Stimulated activated naive CD4-positive, alpha-beta T cell treated with Interleukin-2 at 50 U/mL for 16 hours (primary cell): ENCODE data around the gene TCF3.
"Not testable (repeated sequence)": the region's sequence is repeated elsewhere in the genome, so short reads cannot be mapped to it uniquely, and the experiment has no call there.

Experiments used
- DNase-seq: peaks from one replicate; lab custom pipeline; 2025; lab: John Stamatoyannopoulos, UW

TCF3 gene

DNA sequence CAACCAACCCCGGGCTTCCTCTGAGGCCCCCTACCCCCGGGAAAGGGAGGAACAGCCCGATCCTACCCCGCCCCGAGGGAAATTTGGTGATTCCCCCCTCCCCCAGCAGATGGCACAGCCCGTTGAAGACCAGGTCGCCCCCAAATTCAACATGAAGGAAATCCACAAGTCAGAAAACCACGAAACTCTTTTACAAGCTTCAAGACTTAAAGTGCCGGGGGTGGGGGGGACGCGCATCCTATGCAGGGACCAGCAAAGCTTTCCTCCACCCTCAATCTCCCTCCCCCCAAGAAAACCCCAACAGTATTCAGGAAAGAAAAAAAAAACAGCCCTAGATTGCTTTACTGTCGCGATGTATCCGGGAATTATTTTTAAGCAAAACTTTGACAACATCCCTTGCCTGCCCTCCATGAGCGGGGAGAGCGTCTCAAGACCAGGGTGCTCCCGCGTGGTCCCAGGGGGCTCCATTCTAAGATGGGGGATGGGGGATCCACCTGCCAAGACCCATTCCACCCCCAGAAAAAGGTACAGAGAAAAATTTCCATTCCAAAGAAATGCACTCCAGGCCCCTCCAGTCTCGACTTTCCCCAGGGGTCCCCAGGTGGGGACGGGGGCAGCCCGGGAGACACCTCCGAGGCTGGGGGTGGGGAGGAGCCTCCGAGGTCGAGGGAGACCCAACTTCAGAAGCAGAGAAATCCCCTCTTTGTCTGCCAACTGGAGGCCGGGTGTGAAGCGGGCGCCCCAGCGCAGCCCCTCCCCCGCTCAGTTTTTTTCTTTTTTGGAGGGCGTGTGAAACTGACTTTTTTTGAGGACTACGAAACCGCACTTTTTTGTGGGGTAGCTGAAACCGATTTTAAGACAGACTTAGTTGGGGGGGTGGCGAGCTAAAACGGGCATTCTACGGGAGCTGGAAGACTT is 1.5 kb downstream of the TCF3 start:
- DNase-seq = peak; percentile 52

DNA sequence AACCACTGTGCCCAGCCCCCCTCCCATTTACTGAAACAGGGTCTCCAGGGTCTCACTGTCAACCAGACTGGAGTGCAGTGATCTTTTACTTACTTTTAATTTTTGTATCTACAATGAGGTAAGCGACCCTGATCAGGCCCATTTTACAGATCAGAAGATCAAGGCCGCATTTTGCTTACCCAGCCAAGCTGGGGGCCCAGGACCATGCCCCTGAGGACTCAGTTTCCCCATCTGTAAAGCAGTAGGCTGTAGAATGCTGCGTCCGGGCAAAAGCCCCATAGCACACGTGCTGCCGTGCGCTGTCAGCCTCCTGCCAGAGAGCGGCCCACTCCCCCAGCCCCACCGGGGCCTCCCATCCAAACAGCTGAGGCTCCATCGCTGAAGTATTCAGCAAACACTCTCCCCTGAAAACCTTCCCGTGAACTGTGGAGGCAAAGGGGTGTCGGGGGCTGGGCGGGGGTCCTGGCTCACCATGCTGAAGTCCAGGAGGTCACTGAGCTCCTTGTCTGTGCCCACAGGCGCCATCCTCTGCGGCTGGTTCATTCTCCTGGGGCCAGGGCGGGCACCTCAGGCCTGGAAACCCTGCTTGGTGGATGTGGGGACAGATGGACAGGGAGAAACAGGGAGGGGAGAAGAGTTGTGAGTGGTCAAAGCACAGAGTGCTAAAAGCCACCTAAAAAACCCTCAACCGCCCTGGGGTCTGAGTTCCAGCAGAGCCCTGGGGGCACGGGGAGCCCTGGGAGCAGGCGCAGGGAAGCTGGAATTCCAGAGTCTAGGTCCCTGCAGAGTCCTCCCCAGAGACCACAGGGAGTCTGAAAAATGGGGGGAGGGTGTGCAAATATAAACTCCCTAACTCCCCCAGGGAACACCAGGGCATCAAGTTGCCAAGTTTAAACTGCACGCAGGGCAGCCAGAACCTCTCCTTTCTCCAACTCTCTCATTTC is 2.4 kb downstream of the TCF3 start:
- no peak for DNase-seq

DNA sequence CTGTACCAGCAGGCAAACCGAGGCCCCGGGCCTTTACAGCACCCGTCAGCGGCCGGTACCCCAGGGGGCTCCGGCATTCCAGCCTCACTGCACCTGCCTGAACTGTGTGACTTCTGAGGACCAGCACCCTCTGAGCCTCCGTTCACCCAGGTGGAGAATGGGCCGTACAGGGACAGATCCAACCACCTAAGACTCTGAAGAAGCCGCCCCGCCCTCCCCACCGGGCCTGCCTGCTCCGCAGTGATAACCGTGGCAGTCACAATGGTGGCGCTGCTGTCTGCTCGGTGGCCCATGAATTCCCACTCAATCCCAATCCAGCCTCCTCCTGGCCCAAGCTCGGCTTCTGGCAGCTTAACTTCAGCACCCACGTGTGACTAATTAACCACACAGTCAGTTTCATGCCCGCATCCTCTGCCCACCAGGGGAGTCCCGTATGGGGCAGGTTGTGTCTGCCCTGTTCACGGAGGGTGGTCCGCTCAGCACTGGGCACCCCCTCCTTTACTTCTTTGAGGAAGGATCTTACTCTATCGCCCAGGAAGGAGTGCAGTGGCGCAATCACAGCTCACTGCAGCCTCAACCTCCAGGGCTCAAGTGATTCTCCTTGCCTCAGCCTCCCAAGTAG is 3.4 kb downstream of the TCF3 start:
- no peak for DNase-seq

DNA sequence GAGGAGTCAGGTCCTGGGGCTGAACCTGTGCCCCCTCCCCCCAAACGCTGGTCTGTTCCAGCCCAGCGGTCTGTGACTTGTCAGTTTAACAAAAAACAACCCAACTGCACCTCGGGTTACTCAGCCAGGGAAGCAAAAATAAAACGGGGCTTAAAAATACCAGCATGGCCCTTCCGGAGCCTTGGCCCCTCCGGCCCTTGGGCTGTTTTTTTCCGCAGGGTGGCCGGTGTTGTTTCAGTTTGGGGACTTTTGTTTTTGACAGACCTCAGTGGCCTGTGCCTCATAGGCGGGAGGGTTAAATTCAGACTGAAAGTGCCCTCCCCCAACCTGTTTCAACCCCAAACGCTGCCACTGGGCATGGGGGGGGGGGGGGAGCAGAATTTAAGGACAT is 4.0 kb downstream of the TCF3 start:
- no peak for DNase-seq

DNA sequence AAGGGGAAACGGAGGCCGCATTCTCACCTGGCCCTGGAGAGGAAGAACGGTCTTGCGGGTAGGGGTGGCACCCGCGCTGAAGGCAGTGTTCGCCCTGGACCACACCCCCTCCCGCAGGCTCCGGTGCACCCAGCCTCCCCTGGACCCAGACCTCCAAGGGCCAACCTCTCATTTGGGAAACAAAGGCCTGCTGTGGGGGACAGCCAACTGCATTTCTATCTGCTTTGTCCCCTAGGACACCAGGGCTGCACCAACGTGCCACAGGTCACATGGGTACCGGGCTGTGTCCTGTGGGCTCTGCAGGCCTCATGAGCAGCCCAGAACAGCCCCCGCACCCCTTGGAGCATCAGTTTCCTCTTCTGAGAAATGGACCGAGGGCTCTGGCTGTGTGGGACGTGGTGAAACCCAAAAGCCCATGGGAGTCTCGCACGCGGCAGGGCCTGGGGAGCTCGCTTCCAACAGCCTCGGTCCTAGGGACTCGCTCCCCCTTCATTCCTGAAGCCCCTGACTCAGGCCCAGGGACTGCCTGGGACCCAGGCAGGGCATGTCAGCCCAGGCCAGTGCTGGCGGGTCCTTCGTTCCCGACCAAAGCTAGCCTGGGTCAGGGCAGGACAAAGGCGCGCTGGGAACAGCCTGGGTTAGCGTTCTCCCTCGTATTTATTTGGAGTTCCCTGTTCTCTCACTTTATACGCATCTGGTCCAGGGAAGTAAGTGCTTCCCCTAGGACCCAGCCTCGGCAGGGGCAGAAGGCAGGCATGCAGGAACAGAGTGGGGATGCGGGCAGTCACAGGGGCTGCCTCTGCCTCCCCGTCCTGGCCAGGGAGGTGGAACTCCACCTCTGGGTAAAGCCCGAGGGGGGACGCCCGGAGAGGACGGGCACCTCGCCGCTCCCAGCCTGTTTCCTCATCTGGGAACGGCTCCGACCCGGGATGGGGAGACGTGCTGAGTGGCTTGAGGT is 4.6 kb downstream of the TCF3 start:
- DNase-seq = no peak

DNA sequence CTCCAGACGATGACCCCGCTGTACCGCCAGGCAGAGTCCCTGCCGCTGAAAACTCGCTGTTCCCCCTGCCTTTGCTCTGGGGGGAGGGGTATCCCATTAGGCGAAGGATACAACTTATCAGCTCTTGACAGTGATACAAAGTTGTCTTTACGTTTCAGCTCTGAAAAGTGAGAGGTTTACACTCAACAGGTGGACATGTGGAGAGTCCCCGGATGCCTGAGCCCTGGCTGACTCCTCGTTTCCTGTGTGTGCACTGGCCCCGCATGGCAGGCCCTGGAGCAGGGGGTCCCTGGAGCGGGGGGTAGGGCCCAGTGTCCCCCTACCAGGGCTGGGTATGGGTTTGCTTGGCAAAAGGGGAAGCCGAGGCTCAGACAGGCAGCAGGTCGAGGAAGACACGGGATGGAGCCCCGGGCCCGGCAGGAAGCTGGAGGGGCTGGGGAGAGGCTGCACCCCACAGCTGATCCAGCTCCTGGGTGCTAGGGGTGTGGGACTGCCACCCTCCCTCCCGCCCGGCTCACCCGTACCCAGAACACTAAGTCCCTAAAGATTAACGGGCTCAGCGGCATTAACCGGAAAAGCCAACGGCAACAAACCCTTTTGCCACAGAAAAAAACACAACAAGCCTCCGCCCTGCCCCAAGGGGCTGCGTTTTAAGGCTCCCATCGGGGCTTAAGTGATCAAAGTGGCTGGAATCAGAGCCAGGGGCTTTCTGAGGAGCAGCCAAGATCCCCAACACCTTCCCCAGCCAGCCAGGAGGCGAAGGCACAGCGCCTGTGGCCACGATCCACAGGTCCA is 5.6 kb downstream of the TCF3 start:
- DNase-seq = no peak

DNA sequence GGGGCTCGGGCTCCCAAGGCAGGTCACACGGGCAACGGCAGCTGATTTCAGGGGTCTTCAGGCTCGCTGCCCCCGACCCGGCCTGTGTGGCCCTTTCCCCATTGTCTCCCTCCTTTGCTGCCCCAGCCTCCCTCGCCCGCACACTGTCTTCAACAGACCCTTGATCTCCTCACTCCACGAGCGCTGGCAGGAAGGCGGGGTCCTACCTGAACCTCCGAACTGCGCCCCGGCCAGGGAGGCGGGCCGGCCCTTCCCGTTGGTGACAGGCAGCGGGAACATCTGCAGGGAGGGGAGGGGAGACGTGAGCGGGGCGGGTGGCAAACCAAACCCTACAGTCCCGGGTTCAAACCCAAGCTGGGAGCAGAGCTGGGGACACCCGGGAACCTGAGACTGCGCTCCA is 6.3 kb downstream of the TCF3 start:
- no peak for DNase-seq

DNA sequence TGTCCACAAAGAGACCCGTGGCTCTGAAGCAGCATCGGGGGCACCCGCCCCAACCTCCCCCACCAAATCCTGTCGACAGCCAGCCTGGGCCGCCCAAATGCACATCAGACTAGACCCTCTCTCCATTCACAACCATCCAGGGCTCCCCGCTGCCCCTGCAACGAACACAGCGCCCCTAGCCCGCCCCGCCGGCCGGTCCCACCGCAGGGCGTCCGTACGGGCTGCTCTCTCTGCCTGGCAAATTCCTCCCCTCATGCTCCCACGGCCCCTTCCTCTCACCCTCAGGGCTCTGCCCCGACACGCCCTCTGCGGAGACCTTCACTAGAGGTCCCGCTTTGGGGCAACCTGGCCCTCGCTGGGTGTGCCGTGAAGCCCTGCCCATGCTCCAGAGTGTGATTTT is 7.1 kb downstream of the TCF3 start:
- DNase-seq = no peak

DNA sequence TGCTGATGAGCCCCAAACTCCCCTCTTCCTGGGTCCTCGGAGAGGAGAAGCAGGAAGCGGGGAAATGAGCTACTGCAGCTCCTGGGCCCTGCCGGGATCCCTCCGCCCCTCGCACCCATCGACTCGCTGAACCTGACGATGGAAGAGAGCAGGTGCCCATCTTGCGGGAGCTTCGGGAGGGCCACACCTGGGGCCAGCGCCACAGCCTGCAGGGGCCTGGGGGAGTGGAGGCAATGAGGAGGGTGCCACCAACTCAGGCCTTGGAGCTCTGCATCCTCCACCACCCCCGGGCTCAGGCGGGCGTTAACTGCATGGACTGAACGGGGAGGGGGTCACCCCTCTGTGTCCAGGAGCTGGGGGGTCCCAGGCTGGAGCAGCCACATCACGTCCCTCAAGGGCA is 8.3 kb downstream of the TCF3 start:
- DNase-seq = no peak

DNA sequence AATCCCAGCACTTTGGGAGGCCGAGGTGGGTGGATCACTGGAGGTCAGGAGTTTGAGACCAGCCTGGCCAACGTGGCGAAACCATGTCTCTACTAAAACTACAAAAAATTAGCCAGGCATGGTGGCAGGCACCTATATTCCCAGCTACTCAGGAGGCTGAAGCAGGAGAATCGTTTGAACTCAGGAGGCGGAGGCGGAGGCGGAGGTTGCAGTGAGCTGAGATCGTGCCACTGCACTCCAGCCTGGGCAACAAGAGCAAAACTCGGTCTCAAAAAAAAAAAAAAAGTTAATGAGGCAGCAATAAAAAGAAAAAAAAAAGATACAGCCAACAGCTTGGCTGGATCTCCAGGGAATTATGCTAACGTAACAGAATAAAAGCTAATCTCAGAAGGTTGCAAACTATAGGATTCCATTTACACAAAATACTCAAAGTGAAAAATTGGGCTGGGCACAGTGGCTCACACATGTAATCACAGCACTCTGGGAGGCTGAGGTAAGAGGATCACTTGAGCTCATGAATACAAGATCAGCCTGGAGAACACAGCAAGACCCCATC is 11.4 kb downstream of the TCF3 start:
- DNase-seq = not testable (repeated sequence)

DNA sequence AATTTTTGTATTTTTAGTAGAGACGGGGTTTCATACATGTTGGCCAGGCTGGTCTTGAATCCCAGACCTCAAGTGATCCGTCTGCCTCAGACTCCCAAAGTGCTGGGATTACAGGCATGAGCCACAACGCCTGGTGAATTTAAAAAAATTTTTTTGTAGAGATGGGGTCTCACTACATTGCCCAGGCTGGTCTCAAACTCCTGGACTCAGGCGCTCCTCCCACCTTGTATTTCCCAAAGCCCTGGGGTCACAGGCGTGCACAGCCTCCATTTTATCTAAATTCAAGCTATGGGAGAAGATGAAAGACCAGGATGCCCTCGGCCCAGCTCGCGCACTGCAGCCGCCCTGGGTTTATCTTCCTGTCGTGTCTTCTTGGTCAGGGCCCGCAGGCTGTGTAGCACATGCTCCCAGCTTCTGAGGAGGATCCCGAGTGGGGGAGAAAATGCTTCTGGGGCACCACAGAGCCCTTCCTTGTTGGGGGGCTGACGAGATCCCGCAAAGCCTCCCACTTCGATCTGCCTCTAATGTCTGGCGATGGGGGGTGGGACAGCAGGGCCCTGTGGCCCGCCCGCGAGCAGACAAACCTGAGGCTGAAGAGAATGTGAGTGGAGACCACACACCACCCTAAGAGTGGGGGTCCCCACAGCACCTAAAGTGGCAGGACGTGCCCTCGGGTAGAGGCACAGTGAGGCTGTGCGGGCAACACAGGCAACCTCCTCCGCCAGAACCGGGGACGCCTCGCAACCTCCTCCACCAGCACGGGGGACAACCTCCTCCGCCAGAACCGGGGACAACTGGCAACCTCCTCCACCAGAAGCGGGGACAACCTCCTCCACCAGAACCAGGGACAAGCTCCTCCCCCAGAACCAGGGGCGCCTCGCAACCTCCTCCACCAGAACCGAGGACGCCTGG is 15.8 kb downstream of the TCF3 start:
- DNase-seq = no peak

DNA sequence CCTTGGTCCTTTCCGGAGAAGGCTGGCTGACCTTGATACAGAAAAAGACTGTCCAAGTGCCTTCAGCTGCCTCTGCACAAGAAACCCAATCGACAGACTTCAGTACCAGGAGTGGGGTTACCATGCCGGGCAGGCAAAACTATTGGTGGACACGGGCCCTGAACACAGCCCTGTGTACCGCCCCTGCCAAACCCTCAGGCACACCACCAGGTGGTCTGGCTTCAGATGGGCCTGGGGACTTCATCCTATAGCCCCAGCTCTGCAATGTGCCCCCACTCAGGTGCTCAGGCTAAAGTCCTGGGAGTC is 17.5 kb downstream of the TCF3 start:
- no peak for DNase-seq

DNA sequence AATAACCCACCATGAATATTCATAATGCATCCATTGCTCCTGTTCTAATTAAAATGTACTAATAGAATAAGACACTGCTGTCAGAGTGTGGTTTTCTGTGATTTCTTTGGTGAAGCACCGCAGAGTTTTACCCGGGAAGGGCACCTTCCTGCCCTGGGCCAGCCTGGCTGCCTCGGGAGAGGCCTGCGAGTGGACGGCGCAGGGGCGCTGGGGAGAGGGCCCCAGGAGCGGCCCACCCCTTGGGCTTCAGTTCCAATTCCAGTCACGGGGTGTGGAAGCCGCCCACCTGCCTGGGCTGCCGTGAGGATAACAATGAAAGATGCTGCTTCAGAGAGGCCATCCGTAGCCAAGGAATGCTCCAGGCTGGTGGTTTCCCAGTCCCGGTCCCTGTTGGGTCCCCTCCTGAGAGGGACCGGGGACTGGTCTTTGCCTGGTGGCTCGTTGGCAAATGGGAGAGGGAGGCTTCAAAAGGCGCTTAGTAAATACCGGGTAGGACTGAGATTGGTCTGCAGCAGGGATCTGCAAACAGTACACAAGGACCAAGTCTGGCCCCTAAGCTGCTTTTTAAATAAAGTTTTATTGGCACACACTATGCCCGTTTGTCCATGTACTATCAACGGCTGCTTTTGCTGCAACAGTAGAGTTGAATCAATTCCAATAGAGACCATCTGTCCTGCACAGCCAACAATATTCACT is 18.0 kb downstream of the TCF3 start:
- DNase-seq = no peak

DNA sequence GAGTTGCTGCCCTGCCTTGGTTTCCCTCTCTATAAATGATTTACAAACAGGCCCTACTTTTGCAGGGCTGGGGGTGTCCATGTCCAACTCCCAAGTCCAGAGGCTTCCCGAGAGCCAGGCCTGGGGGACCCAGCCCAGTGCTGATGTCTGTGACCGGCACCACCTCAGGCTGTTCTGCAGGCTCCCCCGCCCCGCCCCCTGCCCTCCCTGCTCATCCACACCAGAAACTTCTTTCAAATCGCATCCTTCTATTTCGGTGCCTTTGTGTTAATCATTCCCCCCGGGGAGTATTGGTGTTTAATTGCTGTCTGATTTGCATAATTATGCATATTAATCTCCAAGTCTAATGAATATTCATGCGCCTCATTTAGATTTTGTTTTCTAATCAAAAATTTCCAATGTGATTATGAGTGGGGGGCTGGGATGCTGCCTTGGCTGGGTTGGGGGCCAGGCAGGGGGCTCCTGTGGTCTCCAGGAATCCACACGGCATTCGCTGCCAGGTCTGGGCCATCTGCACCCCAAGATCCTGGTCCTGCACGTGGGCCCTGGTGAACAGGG is 19.1 kb downstream of the TCF3 start:
- no peak for DNase-seq

DNA sequence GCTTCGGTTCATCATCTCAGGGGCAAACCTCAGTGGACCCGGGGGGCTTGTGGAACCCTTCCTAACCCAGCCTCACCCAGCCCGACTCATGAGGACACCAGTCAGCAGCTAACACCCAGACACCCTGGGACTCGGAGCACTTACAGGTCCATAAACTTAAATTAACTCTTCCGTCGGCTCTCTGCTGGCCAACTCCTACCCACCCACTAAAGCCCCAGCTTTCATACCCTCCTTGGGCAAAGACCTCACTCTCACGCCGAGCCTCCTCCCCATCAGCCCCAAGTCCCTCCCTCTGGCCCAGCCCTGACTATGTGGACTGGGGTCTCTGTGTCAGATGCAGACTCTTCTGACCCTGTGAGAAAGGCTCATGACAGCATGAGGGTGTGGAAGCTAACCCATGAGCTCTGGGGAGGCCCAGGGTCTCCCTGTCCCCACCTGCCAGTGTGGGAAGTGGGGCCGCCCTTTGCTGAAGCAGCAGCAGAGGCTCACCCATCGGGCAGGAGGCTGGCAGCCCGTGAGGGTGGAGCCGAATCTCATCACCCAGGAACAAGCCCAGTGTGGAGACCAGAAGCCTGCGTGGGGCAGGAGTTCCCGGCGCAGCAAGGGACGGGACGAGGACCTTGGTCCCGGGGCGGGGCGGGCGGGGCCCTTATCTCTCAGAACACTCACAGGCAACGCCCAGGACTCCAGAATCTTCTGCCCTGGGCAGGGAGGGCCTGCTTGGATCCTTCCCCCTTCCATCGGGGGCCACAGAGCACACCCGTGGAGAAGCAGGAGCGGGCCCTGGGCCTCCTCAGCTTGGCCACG is 19.8 kb downstream of the TCF3 start:
- no peak for DNase-seq

DNA sequence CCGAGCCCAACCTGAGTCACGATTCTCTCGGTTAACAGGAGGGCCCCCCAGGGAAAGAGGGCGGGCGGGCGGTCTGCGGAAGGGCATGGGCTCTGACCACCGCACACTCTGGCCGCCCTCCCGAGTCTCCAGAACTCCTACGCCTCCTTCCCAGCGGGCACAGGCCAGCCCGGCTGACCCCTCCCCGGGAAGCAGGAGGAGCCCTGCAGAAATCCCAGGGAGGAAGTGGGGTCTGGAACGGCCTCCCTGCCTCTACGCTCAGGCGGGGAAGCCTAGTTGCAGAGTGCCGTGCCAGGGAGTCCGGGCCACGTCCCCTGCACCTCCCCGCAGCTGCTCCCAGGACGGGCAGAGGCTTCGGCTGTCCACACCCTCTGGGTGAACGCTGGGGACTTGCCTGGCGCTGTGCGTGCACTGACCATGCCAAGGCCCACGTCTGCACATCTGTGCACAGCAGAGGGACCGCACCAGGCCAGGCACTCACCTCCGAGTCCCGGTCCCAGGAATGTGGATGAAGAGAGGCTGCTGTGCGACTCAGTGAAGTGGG is 20.8 kb downstream of the TCF3 start:
- DNase-seq = no peak

DNA sequence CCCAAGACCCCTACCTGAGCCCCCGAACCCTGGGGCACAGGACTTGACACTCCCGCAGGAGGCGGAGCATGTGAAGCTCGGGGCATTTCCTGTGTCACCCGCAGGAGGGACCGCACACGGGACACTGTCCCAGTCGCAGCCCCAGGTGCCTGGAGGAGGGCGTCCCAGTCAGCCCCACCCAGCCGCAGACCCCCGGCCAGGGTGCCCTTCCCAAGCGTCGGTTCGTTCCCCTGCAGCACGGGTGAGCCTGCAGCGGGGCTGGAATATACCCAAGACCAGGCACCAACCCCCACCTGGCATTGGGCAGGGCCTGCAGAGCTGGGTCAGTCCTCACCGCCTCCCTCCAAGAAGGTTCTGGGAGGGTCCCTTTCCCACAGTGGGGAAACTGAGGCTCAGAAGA is 21.6 kb downstream of the TCF3 start:
- no peak for DNase-seq
